Type B pancreatic cell (in vitro differentiated cells): ENCODE data around the gene MTA3. TPM values are rescaled to one million over a fixed set of nuclear protein-coding genes. Genes with fewer than 3 reads are reported as not detected.

ENCODE experiments used
- DNase-seq: peaks from one replicate; pipeline ENCODE4 v3.0.0; 2021; ENCODE audit warnings: mixed read lengths; ENCODE audit not compliant: unreplicated experiment; ENCODE audit errors: extremely low spot score
- H3K27ac Mint-ChIP-seq: 2 replicates; pipeline ENCODE4 v1.8.0; 2021; ENCODE audit warnings: mild to moderate bottlenecking, mixed read lengths
- H3K27me3 Mint-ChIP-seq: 2 replicates; pipeline ENCODE4 v1.8.0; 2021; ENCODE audit warnings: mixed read lengths
- H3K36me3 Mint-ChIP-seq: 2 replicates; pipeline ENCODE4 v1.8.0; 2021; ENCODE audit warnings: mixed read lengths
- H3K4me1 Mint-ChIP-seq: one replicate; pipeline ENCODE4 v1.8.0; 2021; ENCODE audit warnings: mixed read lengths; ENCODE audit not compliant: unreplicated experiment
- H3K4me3 Mint-ChIP-seq: 2 replicates; pipeline ENCODE4 v1.8.0; 2021; ENCODE audit warnings: mild to moderate bottlenecking, mixed read lengths
- H3K9me3 Mint-ChIP-seq: 2 replicates; pipeline ENCODE4 v1.8.0; 2021; ENCODE audit warnings: mixed read lengths
- total RNA-seq: library from RNA; stranded (reverse); gene quantifications from 2 replicates; pipeline ENCODE4 v1.2.1, GENCODE V29; 2021; ENCODE audit warnings: low replicate concordance
- TF ChIP-seq, protein P1 (sequence below): fragments of 200-600 bp; sonication (generic); conservative IDR thresholded peaks from 2 replicates; pipeline ENCODE4 v1.5.0; 2021; ENCODE audit warnings: antibody characterized with exemption, mild to moderate bottlenecking

The MTA3 gene
- total RNA-seq, 1 donor from 2014 or later = 59.7 TPM

DNA sequence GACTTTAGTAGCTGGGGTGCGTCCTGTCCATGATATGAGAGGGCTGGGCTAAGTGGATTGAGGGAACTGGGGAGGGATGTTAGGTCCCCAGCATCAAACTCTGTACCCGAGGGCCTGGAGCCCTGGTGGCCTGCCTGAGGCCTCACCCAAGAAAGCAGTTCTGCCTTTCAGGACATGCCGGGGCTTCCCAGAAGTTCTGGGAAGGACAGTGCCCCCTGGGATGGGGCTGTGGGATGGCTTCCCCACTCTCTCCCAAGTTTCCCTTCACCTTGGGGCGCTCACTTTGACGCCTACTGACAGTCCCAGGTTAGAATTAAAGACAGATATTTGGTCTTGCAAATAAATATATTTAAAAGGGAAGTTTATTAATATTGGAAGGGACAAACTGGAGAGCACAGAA, 193.7 kb downstream of the MTA3 start:
- no peaks in the 10 kb centered on the region for H3K4me1 Mint-ChIP-seq
- no peak overlapping the region for H3K27ac Mint-ChIP-seq
- H3K9me3 Mint-ChIP-seq = no peaks in the 10 kb centered on the region
- TF ChIP-seq, protein P1, sequence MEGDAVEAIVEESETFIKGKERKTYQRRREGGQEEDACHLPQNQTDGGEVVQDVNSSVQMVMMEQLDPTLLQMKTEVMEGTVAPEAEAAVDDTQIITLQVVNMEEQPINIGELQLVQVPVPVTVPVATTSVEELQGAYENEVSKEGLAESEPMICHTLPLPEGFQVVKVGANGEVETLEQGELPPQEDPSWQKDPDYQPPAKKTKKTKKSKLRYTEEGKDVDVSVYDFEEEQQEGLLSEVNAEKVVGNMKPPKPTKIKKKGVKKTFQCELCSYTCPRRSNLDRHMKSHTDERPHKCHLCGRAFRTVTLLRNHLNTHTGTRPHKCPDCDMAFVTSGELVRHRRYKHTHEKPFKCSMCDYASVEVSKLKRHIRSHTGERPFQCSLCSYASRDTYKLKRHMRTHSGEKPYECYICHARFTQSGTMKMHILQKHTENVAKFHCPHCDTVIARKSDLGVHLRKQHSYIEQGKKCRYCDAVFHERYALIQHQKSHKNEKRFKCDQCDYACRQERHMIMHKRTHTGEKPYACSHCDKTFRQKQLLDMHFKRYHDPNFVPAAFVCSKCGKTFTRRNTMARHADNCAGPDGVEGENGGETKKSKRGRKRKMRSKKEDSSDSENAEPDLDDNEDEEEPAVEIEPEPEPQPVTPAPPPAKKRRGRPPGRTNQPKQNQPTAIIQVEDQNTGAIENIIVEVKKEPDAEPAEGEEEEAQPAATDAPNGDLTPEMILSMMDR = no peak
- H3K27me3 Mint-ChIP-seq = no peaks in the 10 kb centered on the region
- no peak overlapping the region for H3K4me3 Mint-ChIP-seq
- no peaks in the 10 kb centered on the region for H3K36me3 Mint-ChIP-seq
- no peak for DNase-seq

DNA sequence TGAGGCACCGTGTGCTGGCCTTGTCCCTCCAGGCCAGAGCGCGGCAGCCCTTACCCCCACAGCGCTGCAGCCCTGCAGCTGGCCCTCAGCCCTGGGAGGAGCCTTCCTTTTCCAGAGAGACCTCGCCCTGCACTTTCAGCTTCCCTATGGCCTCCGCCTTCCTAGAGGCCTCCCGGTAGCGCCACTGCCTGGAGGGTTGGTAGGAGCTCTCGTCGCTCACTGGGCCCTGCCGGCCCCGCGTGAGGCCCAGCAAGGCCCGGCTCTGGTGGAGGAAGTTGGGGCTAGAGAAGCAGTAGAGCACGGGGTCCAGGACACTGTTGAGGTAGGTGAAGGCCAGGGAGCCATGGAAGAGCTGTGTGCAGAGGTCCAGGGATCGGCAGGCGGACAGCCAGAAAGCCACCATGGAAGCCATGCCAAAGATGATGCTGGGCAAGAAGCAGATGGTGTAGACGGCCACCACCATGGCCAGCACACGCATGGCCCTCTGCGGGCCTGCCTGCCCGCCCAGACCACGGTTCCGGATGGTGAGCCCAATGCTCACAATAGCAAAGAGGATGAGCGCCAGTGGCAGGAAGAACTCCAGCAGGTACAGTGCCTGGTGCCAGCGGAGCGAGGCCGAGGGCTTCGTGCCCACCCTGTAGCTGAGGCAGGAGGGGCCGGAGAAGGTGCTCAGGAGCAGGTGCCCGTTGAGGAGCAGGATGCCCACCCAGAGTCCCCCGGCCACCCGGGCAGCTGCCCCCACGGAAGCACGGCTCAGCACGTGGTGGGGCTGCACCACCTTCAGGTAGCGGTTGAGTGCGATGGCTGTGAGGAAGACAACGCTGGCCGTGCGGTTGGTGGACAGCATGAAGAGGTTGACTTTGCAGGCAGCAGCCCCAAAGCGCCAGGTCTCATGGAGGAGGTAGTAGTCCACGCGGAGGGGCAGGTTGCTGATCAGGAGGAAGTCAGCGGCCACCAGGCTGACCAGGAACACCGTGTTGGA, 194.7 kb downstream of the MTA3 start:
- Mint-ChIP-seq H3K27me3 (no peaks in the 10 kb centered on the region), H3K9me3 (no peaks in the 10 kb centered on the region), H3K4me1 (no peaks in the 10 kb centered on the region), H3K36me3 (no peaks in the 10 kb centered on the region), H3K4me3 (no peak overlapping the region), H3K27ac (no peak overlapping the region)
- no peak for DNase-seq
- TF ChIP-seq, protein P1 = no peak

DNA sequence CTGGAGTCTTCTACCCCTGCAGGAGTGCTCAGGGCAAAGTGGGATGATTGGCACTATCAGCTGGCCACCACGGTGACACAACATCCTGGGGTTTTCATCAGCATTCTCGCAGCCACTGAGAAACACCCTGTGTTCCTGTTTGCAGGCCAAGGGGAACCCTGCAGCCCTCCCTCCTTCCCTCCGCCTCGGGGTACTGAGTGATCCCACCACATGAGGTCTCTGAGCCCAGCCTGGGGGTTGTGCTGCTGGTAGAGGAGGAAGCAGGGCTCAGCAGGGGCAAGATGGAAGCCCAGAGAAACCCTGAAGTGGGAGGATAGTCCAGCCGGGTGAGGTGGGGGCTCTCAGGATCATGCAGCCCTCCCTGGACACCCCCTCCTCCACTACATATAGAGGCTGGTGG, 195.7 kb downstream of the MTA3 start, which contains the start of gene OXER1:
Gene OXER1, minus strand, starts transcription at position 40 of the 400 bp plus-strand sequence. CDS start 73 bp downstream, outside the sequence.
- Mint-ChIP-seq H3K4me1 (no peaks in the 10 kb centered on the region), H3K27ac (no peak within 1 kb of the TSS), H3K36me3 (no peaks in the 10 kb centered on the region), H3K4me3 (no peak within 1 kb of the TSS), H3K27me3 (no peaks in the 10 kb centered on the region), H3K9me3 (no peaks in the 10 kb centered on the region)
- TF ChIP-seq, protein P1 = no peak
- DNase-seq = no peak

DNA sequence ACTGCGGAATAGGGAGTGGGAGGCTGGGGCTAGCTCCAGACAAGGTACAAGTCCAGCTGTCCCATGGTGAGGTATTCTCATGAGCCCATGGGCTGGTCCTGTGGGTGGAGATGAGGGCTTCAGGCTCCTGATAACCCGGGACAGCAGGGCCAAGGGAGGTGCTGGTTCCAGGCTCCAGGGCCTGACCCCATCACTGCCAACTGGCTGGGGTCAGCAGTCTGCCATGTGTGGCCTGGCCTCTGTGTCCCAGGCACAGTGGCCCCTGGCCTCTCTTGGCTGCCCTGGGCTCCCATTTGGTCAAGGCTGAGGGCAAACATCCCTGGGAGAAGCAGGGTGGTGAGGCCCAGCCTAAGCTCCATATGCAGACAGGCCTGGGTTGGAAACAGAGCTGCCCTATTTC, 196.5 kb downstream of the MTA3 start:
- Mint-ChIP-seq H3K9me3 (no peaks in the 10 kb centered on the region), H3K27me3 (no peaks in the 10 kb centered on the region), H3K36me3 (no peaks in the 10 kb centered on the region), H3K27ac (no peak overlapping the region), H3K4me1 (no peaks in the 10 kb centered on the region), H3K4me3 (no peak overlapping the region)
- DNase-seq = no peak
- TF ChIP-seq, protein P1 = no peak

DNA sequence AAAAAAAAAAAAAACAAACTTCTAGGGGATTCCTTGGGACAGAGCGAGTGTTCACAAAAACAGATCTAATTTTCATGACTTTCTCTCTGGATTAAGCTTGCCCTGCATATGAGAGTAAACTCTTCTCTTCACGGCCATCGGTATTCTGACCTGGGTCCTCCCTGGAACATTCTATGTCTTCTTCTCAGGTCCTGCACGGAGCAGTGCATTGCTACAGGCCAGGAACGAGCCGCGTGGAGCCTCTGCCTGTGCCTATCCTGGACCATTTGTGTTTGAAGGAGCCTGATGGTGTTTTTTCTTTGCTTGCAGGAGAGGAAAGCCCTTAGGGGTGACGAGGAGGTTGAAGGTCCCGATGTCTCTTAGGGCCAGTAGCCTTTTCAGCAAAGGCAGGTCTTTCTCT, 197.3 kb downstream of the MTA3 start:
- Mint-ChIP-seq H3K36me3 (no peaks in the 10 kb centered on the region), H3K9me3 (no peaks in the 10 kb centered on the region), H3K4me3 (no peak overlapping the region), H3K27me3 (no peaks in the 10 kb centered on the region), H3K4me1 (no peaks in the 10 kb centered on the region), H3K27ac (no peak overlapping the region)
- TF ChIP-seq, protein P1 = no peak
- no peak for DNase-seq
